GM18526 (cell line): ENCODE data around the gene SPAG6.

ENCODE experiments used
- POLR2A ChIP-seq: IDR thresholded peaks from 3 replicates; pipeline ENCODE4 v1.6.1; 2011; ENCODE audit not compliant: insufficient read length; ENCODE audit errors: extremely low read depth

Gene SPAG6

DNA sequence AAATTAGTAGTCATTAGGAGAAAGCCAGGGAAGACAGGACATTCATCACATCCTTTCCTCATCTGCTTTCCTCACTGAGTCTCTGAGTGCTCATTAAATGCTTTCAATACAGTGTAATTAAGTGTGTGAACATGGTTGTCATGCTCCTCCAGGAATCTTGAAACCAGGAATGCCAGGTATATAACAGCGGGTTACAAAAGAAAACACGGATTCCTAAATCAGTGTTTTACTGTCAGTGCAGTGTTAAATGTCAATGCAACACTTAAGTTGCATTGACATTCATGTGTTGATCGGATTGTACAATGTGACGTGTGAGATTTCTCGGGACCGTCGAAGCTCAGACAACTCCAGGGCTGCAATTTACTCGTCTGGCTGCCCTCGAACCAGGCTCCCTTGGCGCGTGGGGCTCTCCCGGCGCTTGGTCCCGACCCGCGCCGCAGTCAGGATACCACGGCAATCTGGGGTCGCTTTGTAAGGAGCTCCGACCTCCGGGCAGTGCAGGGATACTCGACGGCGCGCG, 455 bp upstream of the SPAG6 start:
- no peak for TF ChIP-seq POLR2A

DNA sequence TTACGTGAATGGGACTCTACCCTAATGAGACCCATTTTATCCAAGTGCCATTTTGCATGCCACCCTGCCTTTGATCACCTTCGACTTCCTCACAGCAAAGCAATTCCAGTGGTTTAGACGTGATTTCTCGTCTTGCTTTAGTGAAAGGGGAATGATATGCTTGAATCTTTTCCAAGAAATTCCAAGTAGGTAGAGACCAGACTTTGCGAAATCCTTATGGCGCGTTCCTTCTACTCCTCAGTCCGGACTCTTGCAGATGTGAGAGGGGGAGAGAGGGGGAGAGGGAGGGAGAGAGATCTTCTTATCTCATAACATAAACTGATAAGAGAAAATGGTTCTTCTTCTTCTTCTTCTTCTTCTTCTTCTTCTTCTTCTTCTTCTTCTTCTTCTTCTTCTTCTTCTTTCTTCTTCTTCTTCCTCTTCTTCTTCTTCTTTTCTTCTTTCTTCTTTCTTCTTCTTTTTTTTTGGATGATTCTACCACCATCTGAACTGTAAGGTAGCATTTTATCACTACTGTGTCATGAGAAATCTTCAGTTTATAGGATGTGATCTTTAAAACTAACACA, 883 bp downstream of the SPAG6 start:
- no peak for TF ChIP-seq POLR2A

- no peak for TF ChIP-seq POLR2A
Observed at GRCh38 chr10:22349755-22350154, 4.5 kb downstream of the SPAG6 start.

DNA sequence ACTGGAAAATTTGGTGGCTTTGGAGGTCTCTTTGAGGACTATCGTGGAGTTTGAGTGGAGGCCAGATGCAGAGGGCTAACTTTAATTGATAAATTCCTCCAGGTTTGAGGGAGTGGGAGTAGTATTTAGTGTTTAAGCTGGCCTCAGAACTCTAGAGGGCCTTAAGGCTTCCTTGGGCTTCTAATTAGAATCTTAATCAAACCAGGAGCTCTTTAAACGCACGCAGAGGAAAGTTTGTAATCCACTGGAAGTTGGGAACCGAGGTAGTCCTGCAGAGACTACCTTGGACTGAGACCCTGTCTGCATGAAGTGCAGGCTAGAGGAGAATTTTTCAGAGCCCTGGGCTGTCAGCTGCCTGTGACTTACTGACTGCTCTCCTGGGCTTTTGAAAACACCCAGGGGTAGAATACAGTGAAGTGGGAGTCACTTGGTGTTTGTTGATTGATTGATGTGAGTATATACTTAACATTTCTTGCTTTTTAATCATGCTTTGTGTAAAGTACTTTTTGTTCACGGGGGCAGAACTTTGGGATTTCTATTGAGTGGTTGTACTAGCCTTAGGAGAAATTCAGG, 5.9 kb downstream of the SPAG6 start:
- TF ChIP-seq POLR2A, result no peak

DNA sequence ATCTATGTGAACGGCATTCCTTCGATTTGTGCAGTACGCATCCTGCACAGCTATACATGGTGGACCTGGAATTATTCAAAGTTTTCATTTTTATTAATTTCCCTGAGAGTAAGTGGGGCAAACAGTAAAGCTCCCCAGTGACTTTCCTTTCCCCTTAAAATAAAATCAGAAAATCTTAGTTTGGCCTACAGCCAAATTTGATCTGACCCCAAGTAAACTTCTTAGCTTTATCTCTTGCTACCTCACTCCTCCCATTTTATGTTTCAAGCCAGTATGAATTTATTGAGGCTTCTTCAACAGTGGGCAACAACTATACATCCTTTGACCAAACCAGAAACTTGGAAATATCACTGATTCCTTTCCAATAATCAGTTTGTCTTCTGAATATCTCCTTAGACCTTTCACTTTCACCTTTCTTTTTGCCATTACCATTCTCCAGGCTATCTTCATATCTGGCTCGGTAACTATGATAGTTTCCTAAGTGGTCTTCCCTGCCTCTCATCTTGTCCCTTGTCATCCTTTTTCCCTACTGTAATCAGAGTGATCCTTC, 11.1 kb downstream of the SPAG6 start:
- no peak for TF ChIP-seq POLR2A

- no peak for TF ChIP-seq POLR2A
Observed at GRCh38 chr10:22363305-22363704, 18.0 kb downstream of the SPAG6 start.

- no peak for TF ChIP-seq POLR2A
Observed at GRCh38 chr10:22364407-22365140, 19.3 kb downstream of the SPAG6 start.

GRCh38 chr10:22365233-22365632, 19.9 kb downstream of the SPAG6 start:
- TF ChIP-seq POLR2A, result no peak

DNA sequence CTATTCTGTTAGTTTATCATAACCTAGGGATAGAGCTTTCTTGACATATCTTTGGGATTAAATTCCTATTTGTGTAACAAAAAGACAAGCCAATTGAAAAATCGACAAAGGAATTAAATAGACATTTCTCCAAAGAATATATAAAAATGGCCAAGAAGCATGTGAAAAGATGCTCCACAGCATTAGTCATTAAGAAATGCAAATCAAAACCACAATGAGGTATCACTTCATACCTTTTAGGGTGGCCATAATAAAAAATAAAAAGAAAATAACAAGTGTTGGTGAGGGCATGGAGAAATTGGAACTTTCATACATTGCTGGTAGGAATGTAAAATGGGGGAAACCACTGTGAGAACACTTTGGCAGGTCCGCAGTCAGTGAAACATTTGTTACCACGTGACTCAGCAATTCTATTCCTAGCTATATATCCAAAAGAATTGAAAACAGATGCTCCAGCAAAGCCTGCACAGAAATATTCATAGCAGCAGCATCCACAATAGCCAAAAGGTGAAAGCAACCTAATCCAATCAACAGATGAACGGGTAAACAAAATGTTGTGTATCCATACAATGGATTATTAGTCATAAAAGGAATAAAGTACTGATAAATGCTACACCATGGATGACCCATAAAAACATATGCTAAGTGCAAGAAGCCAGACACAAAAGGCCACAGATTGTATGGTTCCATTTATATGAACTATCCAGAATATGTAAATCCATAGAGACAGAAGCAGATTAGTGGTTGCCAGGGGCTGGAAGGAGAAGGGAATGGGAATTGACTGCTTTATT, 20.5 kb downstream of the SPAG6 start:
- no peak for TF ChIP-seq POLR2A

- no peak for TF ChIP-seq POLR2A
Observed at GRCh38 chr10:22366435-22366703, 21.1 kb downstream of the SPAG6 start.

DNA sequence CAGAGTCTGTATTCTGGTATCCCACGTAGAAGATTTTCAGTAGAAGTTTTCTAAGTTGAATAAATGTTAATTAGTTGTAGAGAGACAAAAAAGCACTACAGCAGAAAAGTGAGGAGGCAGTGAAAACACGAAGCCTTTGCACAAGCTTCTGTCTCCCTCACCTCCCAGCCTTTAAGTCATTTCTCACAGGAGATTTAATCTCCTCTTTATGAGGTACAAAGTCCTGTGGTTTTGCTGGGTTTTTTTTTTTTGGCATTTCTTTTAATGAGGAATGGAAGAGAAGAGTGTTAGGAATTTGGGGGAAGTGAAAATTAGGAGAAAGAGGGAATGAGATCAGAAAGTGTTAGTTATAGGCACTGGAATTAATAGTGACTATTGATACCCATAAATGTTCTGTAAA, 21.5 kb downstream of the SPAG6 start:
- no peak for TF ChIP-seq POLR2A

DNA sequence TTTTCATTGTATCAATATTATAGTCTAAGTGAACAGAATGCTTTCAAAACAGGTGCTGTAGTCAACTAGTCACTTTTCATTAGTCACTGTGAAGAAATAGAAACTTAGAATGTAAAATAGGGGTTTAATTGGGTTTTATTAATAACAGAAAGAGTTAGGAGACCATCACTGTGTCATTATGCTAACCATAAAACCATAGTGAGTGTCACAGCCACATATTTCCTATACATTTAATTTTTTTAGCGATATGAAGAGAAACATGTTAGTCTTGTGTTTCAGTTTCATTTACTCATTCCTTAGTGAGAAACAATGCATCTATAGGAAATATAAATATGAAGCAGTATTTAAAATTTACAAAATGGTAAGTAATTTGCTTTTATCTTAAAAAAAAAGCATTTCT, 22.2 kb downstream of the SPAG6 start:
- no peak for TF ChIP-seq POLR2A

GRCh38 chr10:22368402-22368801, 23.1 kb downstream of the SPAG6 start:
- no peak for TF ChIP-seq POLR2A

- TF ChIP-seq POLR2A, result no peak
Observed at GRCh38 chr10:22368981-22369380, 23.7 kb downstream of the SPAG6 start.

DNA sequence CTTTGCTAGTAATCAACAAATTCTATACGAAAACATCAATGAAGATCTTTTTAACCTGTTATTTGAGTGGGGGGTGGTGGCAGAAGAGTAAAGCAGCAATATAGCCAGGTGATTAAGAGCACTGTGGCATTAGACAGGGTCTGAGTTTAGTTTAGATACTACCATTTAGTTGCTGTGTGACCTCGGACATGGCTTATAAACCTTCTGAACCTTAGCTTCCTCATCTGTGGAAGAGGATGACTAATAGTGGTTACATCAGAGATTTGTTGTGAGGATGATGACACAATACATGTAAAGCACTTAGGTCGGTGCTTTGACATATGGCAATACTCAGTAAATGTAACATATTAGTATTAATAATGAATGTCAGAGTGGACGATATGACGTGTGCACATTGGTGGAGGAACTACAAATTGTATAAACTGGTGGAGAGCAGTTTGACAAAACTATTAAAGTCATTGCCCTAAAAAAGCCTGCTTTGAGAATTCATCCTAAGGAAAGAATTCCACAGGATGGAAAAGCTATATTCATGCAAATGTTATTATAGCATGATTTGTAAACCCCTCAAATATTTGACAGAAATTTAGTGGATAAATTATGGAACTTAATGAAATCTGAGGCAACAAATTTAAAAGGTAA, 24.3 kb downstream of the SPAG6 start:
- TF ChIP-seq POLR2A, result no peak
